ENCODE results near the gene RPS6KC1.

DNA sequence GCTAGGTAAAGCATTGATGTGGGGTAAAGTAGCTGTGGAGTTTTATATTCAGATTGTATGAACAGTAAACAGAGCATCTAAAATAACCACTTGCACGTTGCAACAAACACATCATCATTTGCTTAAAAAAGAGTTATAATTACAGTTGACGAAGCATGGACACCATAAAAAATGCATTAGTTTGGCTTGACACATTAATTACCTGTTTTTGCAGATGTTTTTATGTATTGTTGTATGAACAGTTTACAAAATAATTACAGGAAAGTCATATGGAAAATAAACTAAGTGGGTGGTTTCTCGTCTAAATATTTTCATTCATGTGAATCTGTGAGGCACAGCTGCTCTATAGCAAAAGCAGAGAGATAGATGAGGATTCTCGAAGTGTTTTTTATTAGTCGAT lies 108.3 kb downstream of the RPS6KC1 start:
- TF ChIP-seq EZH2 (IDR thresholded peaks at IDR 0.05) = no peak
- no peak for TF ChIP-seq POLR2AphosphoS5 (IDR thresholded peaks at IDR 0.05; ENCODE audit: borderline replicate concordance, low read depth, low read length)
- TF ChIP-seq FOXP2 (optimal IDR thresholded peaks at IDR 0.05; ENCODE audit: control extremely low read depth, extremely low read length, insufficient read depth) = no peak

Measured in SK-N-MC (cell line).